Naive thymus-derived CD8-positive, alpha-beta T cell (primary cell): ENCODE measurements around the gene GDA. TPM values are rescaled to one million over a fixed set of nuclear protein-coding genes. Genes with fewer than 3 reads are reported as not detected.

Experiments used
- ATAC-seq, 2 donors: fragments of 150-1000 bp; cut with Tn5 transposase in 1 of 2; sonication (Bioruptor Pico), chemical (Tn5 transposase) in 1 of 2; 1 replicate in 1 of 2; 2 replicates in 1 of 2; pipeline ENCODE4 v1.10.0; 2021; ENCODE audit warnings: mild to moderate bottlenecking in 2 of 2, moderate library complexity in 2 of 2
- POLR2A ChIA-PET: fragments of 350-600 bp; sonication (Branson Sonifier 250); formaldehyde crosslinking; loops from one replicate; lab custom pipeline; 2021; ENCODE audit warnings: antibody characterized with exemption; lab: Charles Lee
- DNase-seq, 10 donors: peaks; one replicate each; pipeline versions ENCODE4 v3.0.0 to v3.0.0-alpha.2; 2020 to 2022
- H3K27ac Mint-ChIP-seq, 10 donors: one replicate each; pipeline ENCODE4 v1.8.0; 2020 to 2022; ENCODE audit warnings: mild to moderate bottlenecking in 10 of 10, mixed read lengths in 10 of 10, moderate library complexity in 4 of 10, inconsistent platforms in 1 of 10
- H3K27me3 Mint-ChIP-seq, 5 donors: one replicate each; pipeline ENCODE4 v1.8.0; 2021 to 2022; ENCODE audit warnings: mixed read lengths in 5 of 5
- H3K36me3 Mint-ChIP-seq, 3 donors: one replicate each; pipeline ENCODE4 v1.8.0; 2020 to 2022; ENCODE audit warnings: mixed read lengths in 3 of 3, mild to moderate bottlenecking in 2 of 3, inconsistent platforms in 1 of 3
- H3K4me1 Mint-ChIP-seq, 4 donors: one replicate each; pipeline ENCODE4 v1.8.0; 2021 to 2022; ENCODE audit warnings: mixed read lengths in 4 of 4
- H3K4me3 Mint-ChIP-seq, 10 donors: one replicate each; pipeline ENCODE4 v1.8.0; 2020 to 2022; ENCODE audit warnings: mild to moderate bottlenecking in 10 of 10, mixed read lengths in 10 of 10, moderate library complexity in 6 of 10, inconsistent platforms in 1 of 10
- H3K9me3 Mint-ChIP-seq, 9 donors: one replicate each; pipeline ENCODE4 v1.8.0; 2020 to 2022; ENCODE audit warnings: mixed read lengths in 9 of 9, mild to moderate bottlenecking in 3 of 9, inconsistent platforms in 1 of 9, moderate library complexity in 1 of 9
- polyA plus RNA-seq, 3 donors: library from polyadenylated mRNA; unstranded; fragments of 300-500 nt; fragmentation: Illumina TruSeq; gene quantifications; one replicate each; pipeline ENCODE4 v1.2.3, GENCODE V29; 2021
- total RNA-seq, 8 experiments: library from RNA in 2 of 8; stranded (reverse) in 2 of 8; gene quantifications; one replicate each; pipeline ENCODE4 v1.2.3 and lab custom pipeline; 2021 to 2026

Gene GDA
- total and polyA plus RNA-seq, 5 experiments from 2014 or later, result not detected

- POLR2A ChIA-PET, result no interaction called here
- H3K27me3 Mint-ChIP-seq, result peaks cover 0 to 15% (median 10%) of the 10 kb centered on the region in 5 donors
- DNase-seq (no peak), ATAC-seq (no peak)
- H3K27ac Mint-ChIP-seq, result no peak overlapping the region
- no peaks in the 10 kb centered on the region for H3K4me1 Mint-ChIP-seq
- no peak overlapping the region for H3K4me3 Mint-ChIP-seq
- H3K9me3 Mint-ChIP-seq, result no peaks in the 10 kb centered on the region
- no peaks in the 10 kb centered on the region for H3K36me3 Mint-ChIP-seq
These were observed 50.0 kb downstream of the GDA start for GRCh38 chr9:72199238-72199637.

GRCh38 chr9:72200452-72200851, 51.2 kb downstream of the GDA start:
- ATAC-seq (no peak), DNase-seq (no peak)
- POLR2A ChIA-PET, result no interaction called here
- Mint-ChIP-seq H3K27me3 (peaks cover 0 to 14% (median 6%) of the 10 kb centered on the region in 5 donors), H3K4me3 (no peak overlapping the region), H3K36me3 (no peaks in the 10 kb centered on the region), H3K27ac (no peak overlapping the region), H3K4me1 (no peaks in the 10 kb centered on the region), H3K9me3 (no peaks in the 10 kb centered on the region)

GRCh38 chr9:72202009-72202408, 52.8 kb downstream of the GDA start:
- no peak overlapping the region for H3K27ac Mint-ChIP-seq
- no peaks in the 10 kb centered on the region for H3K9me3 Mint-ChIP-seq
- DNase-seq (no peak), ATAC-seq (no peak)
- no peak overlapping the region for H3K4me3 Mint-ChIP-seq
- peaks cover 0 to 10% (median 4%) of the 10 kb centered on the region in 5 donors for H3K27me3 Mint-ChIP-seq
- POLR2A ChIA-PET, result no interaction called here
- H3K36me3 Mint-ChIP-seq, result no peaks in the 10 kb centered on the region
- no peaks in the 10 kb centered on the region for H3K4me1 Mint-ChIP-seq

- DNase-seq, result no peak
- ATAC-seq, result no peak
- Mint-ChIP-seq H3K27me3 (peaks cover 0 to 8% (median 4%) of the 10 kb centered on the region in 5 donors), H3K4me1 (no peaks in the 10 kb centered on the region), H3K9me3 (no peaks in the 10 kb centered on the region), H3K27ac (no peak overlapping the region), H3K36me3 (no peaks in the 10 kb centered on the region), H3K4me3 (no peak overlapping the region)
- POLR2A ChIA-PET, result no interaction called here
These were observed 54.1 kb downstream of the GDA start for GRCh38 chr9:72203205-72203803.

GRCh38 chr9:72204062-72204461, 54.8 kb downstream of the GDA start:
- no peak overlapping the region for H3K27ac Mint-ChIP-seq
- H3K9me3 Mint-ChIP-seq, result no peaks in the 10 kb centered on the region
- H3K4me1 Mint-ChIP-seq, result no peaks in the 10 kb centered on the region

GRCh38 chr9:72205513-72205912, 56.3 kb downstream of the GDA start:
- no peaks in the 10 kb centered on the region for H3K4me1 Mint-ChIP-seq
- H3K4me3 Mint-ChIP-seq, result no peak overlapping the region
- POLR2A ChIA-PET, result no interaction called here
- ATAC-seq (no peak), DNase-seq (no peak)
- no peaks in the 10 kb centered on the region for H3K36me3 Mint-ChIP-seq
- peaks cover 0 to 9% (median 2%) of the 10 kb centered on the region in 5 donors for H3K27me3 Mint-ChIP-seq
- H3K9me3 Mint-ChIP-seq, result no peaks in the 10 kb centered on the region
- H3K27ac Mint-ChIP-seq, result no peak overlapping the region

More at GRCh38 chr9:72204062-72204461, 54.8 kb downstream of the GDA start:
- Mint-ChIP-seq H3K27me3 (peaks cover 0 to 8% (median 4%) of the 10 kb centered on the region in 5 donors), H3K36me3 (no peaks in the 10 kb centered on the region), H3K4me3 (no peak overlapping the region)
- no peak for DNase-seq
- POLR2A ChIA-PET, result no interaction called here
- ATAC-seq, result no peak

- no peak for DNase-seq
- no peak for ATAC-seq
- Mint-ChIP-seq H3K9me3 (no peaks in the 10 kb centered on the region), H3K27me3 (peaks cover 6 to 13% (median 9%) of the 10 kb centered on the region in 5 donors), H3K4me1 (no peaks in the 10 kb centered on the region), H3K27ac (no peak overlapping the region), H3K4me3 (no peak overlapping the region), H3K36me3 (no peaks in the 10 kb centered on the region)
- POLR2A ChIA-PET, result no interaction called here
These were observed 58.0 kb downstream of the GDA start for GRCh38 chr9:72207278-72207677.

GRCh38 chr9:72210522-72210921, 61.3 kb downstream of the GDA start:
- no peaks in the 10 kb centered on the region for H3K4me1 Mint-ChIP-seq
- no peaks in the 10 kb centered on the region for H3K36me3 Mint-ChIP-seq
- DNase-seq, result no peak
- ATAC-seq, result no peak
- POLR2A ChIA-PET, result no interaction called here
- H3K4me3 Mint-ChIP-seq, result no peak overlapping the region
- H3K27me3 Mint-ChIP-seq, result peaks cover 10 to 21% (median 15%) of the 10 kb centered on the region in 5 donors
- H3K27ac Mint-ChIP-seq, result no peak overlapping the region
- no peaks in the 10 kb centered on the region for H3K9me3 Mint-ChIP-seq

GRCh38 chr9:72211047-72211446, 61.8 kb downstream of the GDA start:
- no peak for DNase-seq
- peaks cover 10 to 21% (median 15%) of the 10 kb centered on the region in 5 donors for H3K27me3 Mint-ChIP-seq
- H3K4me3 Mint-ChIP-seq, result no peak overlapping the region
- H3K36me3 Mint-ChIP-seq, result no peaks in the 10 kb centered on the region
- ATAC-seq, result no peak
- POLR2A ChIA-PET, result no interaction called here
- no peak overlapping the region for H3K27ac Mint-ChIP-seq
- H3K9me3 Mint-ChIP-seq, result no peaks in the 10 kb centered on the region
- H3K4me1 Mint-ChIP-seq, result no peaks in the 10 kb centered on the region

GRCh38 chr9:72213906-72214305, 64.7 kb downstream of the GDA start:
- Mint-ChIP-seq H3K27ac (no peak overlapping the region), H3K36me3 (no peaks in the 10 kb centered on the region), H3K27me3 (peaks cover 10 to 21% (median 15%) of the 10 kb centered on the region in 5 donors), H3K9me3 (peaks cover 0 to 3% (median 0%) of the 10 kb centered on the region in 9 donors), H3K4me1 (no peaks in the 10 kb centered on the region), H3K4me3 (no peak overlapping the region)
- ATAC-seq (no peak), DNase-seq (no peak)
- POLR2A ChIA-PET, result no interaction called here

- peaks cover 4 to 8% (median 6%) of the 10 kb centered on the region in 5 donors for H3K27me3 Mint-ChIP-seq
- H3K36me3 Mint-ChIP-seq, result no peaks in the 10 kb centered on the region
- peaks cover 0 to 3% (median 0%) of the 10 kb centered on the region in 9 donors for H3K9me3 Mint-ChIP-seq
- DNase-seq (no peak), ATAC-seq (no peak)
- no peaks in the 10 kb centered on the region for H3K4me1 Mint-ChIP-seq
- POLR2A ChIA-PET, result no interaction called here
- H3K4me3 Mint-ChIP-seq, result no peak overlapping the region
- no peak overlapping the region for H3K27ac Mint-ChIP-seq
These were observed 68.1 kb downstream of the GDA start for GRCh38 chr9:72217306-72217842.

- Mint-ChIP-seq H3K4me3 (no peak overlapping the region), H3K4me1 (no peaks in the 10 kb centered on the region), H3K36me3 (no peaks in the 10 kb centered on the region), H3K9me3 (peaks cover 0 to 3% (median 0%) of the 10 kb centered on the region in 9 donors), H3K27me3 (peaks cover 0 to 7% (median 2%) of the 10 kb centered on the region in 5 donors), H3K27ac (no peak overlapping the region)
- no peak for ATAC-seq
- no peak for DNase-seq
- POLR2A ChIA-PET, result no interaction called here
These were observed 71.3 kb downstream of the GDA start for GRCh38 chr9:72220589-72220988.

- POLR2A ChIA-PET, result no interaction called here
- Mint-ChIP-seq H3K4me3 (no peak overlapping the region), H3K4me1 (no peaks in the 10 kb centered on the region), H3K27ac (no peak overlapping the region), H3K36me3 (no peaks in the 10 kb centered on the region), H3K9me3 (no peaks in the 10 kb centered on the region), H3K27me3 (peaks cover 0 to 11% (median 7%) of the 10 kb centered on the region in 5 donors)
- ATAC-seq (no peak), DNase-seq (no peak)
These were observed 77.0 kb downstream of the GDA start for GRCh38 chr9:72226146-72226812.
